Measurements from ENCODE around the gene ACTG1. TPM values are rescaled to one million over a fixed set of nuclear protein-coding genes. Genes with fewer than 3 reads are reported as not detected.

ACTG1 gene
- total and polyA plus RNA-seq, 2 of the 4 experiments (the other 2 are of a cell fraction), result 10,907 to 15,732 TPM

DNA sequence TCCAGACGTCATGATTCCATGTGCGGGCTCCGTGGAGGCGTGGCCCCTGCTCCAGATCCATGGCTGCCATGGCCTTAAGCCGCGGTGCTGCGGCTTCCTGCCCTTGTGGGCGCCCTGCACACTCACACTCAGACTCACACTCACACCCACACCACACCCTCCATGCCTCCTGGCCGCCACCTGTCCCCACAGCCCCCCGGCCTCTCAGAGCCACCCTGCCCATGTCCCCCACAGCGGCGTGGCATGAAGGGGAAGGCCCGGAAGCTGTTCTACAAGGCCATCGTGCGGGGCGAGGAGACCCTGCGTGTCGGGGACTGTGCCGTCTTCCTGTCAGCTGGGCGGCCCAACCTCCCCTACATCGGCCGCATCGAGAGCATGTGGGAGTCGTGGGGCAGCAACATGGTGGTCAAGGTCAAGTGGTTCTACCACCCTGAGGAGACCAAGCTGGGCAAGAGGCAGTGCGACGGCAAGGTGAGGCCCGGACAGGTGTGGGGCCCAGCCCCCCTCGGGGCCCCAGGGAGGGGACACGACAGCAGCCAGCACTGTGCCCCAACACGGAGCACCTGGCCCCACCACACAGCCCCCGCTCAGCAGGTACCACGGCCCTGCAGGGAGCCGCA, 50.0 kb downstream of the ACTG1 start:
- DNase-seq (no peak), ATAC-seq (ENCODE audit: low read depth) (no peak)
- no peaks in the 10 kb centered on the region for H3K27me3 ChIP-seq (ENCODE audit: control insufficient read depth, insufficient read depth, low read length)
- no peak overlapping the region for H3K27ac ChIP-seq (ENCODE audit: insufficient read depth, low read length)
- H3K4ac ChIP-seq (ENCODE audit: low read depth, low read length), result no peak overlapping the region
- no peak overlapping the region for H3K4me2 ChIP-seq (ENCODE audit: low read depth, low read length)
- no peak overlapping the region for H3K18ac ChIP-seq (ENCODE audit: low read depth, low read length)
- intact Hi-C loops (cut with micrococcal nuclease) (no loop called here), in situ Hi-C loops (cut with MboI; ENCODE audit: low sequenced_read_pairs) (no loop called here), dilution Hi-C loops (cut with HindIII; ENCODE audit: low sequenced_read_pairs, unreplicated experiment) (no loop called here)
- no TSS peak for BruUV-seq (replicated peaks)
- no peak overlapping the region for H2AK9ac ChIP-seq (replicated peaks; ENCODE audit: low read depth, low read length, poor library complexity)
- WGBS, 2 experiments (ENCODE audit: extremely low coverage in 2 of 2, insufficient read length in 1 of 2), result 95% methylated on average over 19 of the region's 33 CpGs; no CpG with 5 or more reads in 1 of the 2 experiments
- H2AFZ ChIP-seq (replicated peaks; ENCODE audit: low read length, poor library complexity), result no peak overlapping the region
- H3K4me1 ChIP-seq (ENCODE audit: control insufficient read depth, insufficient read depth, low read length), result no peaks in the 10 kb centered on the region
- H3K4me3 ChIP-seq (ENCODE audit: insufficient read depth, low read depth, low read length), result no peak overlapping the region
- no peak overlapping the region for H2BK20ac ChIP-seq (ENCODE audit: low read depth, low read length)
- H4K5ac ChIP-seq (ENCODE audit: low read depth, low read length), result no peak overlapping the region
- peaks cover 39% of the 10 kb centered on the region for H3K36me3 ChIP-seq (ENCODE audit: control insufficient read depth, insufficient read depth, low read length)
- no peaks in the 10 kb centered on the region for H3K9me3 ChIP-seq (ENCODE audit: control insufficient read depth, insufficient read depth, low read length)
- H3K9ac ChIP-seq (ENCODE audit: low read depth, low read length), result no peak overlapping the region
- H3K14ac ChIP-seq (replicated peaks; ENCODE audit: low read depth, low read length), result no peak overlapping the region
- H2BK5ac ChIP-seq (ENCODE audit: low read depth, low read length, poor library complexity, severe bottlenecking), result no peak overlapping the region
- no peak overlapping the region for H3K23ac ChIP-seq (ENCODE audit: low read depth, low read length)
- TF ChIP-seq FOS (IDR thresholded peaks at IDR 0.05; ENCODE audit: low read depth, low read length), result no peak
- no peak for TF ChIP-seq RFX5 (IDR thresholded peaks at IDR 0.05; ENCODE audit: low read depth, low read length)
- H3K56ac ChIP-seq (ENCODE audit: extremely low read depth, insufficient read depth, low read length), result no peak overlapping the region
- H3K9me1 ChIP-seq (ENCODE audit: insufficient read depth, low read length), result no peaks in the 10 kb centered on the region
- CTCF ChIA-PET, result no interaction called here
- no peaks in the 10 kb centered on the region for H3K79me1 ChIP-seq (ENCODE audit: low read depth in 1 of 2, low read length in 2 of 2)
- H2AK5ac ChIP-seq (ENCODE audit: low read depth, low read length), result no peak overlapping the region
- no peak overlapping the region for H2BK15ac ChIP-seq (ENCODE audit: low read depth, low read length)
- H4K91ac ChIP-seq (ENCODE audit: insufficient read depth, low read depth, low read length), result no peak overlapping the region
- H4K20me1 ChIP-seq (ENCODE audit: insufficient read depth, low read length), result no peaks in the 10 kb centered on the region
- no peak overlapping the region for H2BK120ac ChIP-seq (ENCODE audit: low read depth, low read length)
- POLR2A ChIA-PET (ENCODE audit: unreplicated experiment), result no interaction called here
- H4K8ac ChIP-seq (ENCODE audit: low read depth in 2 of 2, low read length in 2 of 2), result no peak overlapping the region
